GM21717 (cell line): ENCODE data around the gene PPP2R2B.

Source experiments
- ATAC-seq: cut with Tn5 transposase; IDR thresholded peaks from one replicate; pipeline ENCODE4 v1.9.1; 2021; ENCODE audit warnings: mild to moderate bottlenecking, moderate library complexity; ENCODE audit not compliant: unreplicated experiment

Gene PPP2R2B

GRCh38 chr5:146888351-146888978 lies 9.9 kb upstream of the PPP2R2B start:
- ATAC-seq: no peak

DNA sequence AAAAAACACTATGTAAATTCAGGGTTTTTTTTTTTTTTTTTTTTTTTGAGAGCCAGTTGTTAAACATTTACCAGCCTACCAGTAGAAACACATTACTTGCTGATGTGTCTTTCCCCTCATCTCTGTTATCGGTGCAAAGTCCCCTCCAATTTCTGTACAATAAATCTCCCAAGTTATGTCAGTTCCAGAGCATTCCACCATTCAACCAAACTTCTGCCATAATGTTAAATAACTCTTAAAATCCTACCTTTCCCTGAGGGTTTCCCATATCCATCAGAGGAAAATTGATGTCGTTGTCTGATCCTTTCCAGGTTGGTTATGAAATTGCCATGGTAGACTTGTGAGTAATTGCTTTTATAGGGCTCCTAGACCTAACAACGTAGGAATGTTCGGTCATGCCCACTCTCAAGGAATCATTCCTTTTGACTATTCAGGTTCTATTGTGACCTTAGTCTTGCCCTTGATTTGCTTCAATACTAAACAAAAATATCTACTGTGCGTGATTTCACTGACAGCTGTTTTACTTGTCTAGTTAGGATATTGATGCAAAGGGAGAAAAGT lies 5.6 kb upstream of the PPP2R2B start:
- no peak for ATAC-seq

- no peak for ATAC-seq
Measured at GRCh38 chr5:146883511-146883910, 5.0 kb upstream of the PPP2R2B start.

GRCh38 chr5:146880966-146881365 lies 2.4 kb upstream of the PPP2R2B start:
- no peak for ATAC-seq

GRCh38 chr5:146877783-146878475 lies 628 bp downstream of the PPP2R2B start:
- no peak for ATAC-seq

DNA sequence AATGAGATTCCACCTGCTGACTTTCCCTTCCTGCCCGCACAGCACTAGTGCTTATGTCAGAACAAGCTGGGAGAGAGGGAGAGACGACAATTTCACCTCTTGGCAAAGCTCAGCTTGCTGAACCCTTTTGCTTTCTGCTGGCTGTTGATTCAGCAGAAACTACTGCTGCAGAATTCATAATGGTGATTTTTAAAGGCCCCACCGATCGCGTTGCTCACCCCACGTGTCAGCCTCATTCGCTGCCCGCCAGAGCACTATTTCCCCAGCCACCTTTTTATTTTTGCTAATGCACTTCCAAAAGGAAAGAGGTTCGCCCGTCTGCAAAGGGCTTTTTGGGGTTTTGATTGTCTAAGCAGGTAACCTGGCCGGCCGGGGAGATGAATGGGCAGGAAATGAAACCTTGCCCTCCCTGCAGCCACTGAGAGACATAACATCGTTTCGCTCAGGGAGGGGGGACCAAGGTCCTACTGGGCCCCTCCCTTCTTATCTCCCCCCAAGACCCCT lies 1.3 kb downstream of the PPP2R2B start:
- ATAC-seq: no peak

GRCh38 chr5:146873186-146873917 lies 5.2 kb downstream of the PPP2R2B start:
- no peak for ATAC-seq

GRCh38 chr5:146872188-146872587 lies 6.4 kb downstream of the PPP2R2B start:
- no peak for ATAC-seq

- no peak for ATAC-seq
Measured at GRCh38 chr5:146867996-146868708, 10.4 kb downstream of the PPP2R2B start.

DNA sequence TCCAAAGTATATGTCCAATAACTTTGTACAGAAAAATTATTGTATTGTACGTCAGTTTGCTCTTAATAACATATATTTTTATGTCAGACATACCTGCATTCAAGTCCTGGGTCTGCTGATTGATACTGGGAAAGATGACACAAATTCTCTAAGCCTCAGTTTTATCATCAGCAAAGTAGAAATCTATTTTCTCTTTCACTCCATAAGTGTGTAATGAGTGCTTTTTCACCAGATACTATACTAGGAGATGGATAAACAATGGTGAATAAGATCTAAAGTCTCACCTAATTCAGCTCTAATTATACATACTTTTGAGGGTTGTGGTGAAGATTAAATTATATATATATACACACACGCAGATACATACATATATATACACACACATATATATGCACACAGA lies 12.3 kb downstream of the PPP2R2B start:
- no peak for ATAC-seq

GRCh38 chr5:146862641-146863040 lies 15.9 kb downstream of the PPP2R2B start:
- no peak for ATAC-seq

- ATAC-seq: no peak
Measured at GRCh38 chr5:146860213-146860893, 18.2 kb downstream of the PPP2R2B start.

GRCh38 chr5:146852089-146852488 lies 26.5 kb downstream of the PPP2R2B start:
- no peak for ATAC-seq

GRCh38 chr5:146851133-146851532 lies 27.4 kb downstream of the PPP2R2B start:
- no peak for ATAC-seq

GRCh38 chr5:146849694-146850303 lies 28.8 kb downstream of the PPP2R2B start:
- no peak for ATAC-seq

- no peak for ATAC-seq
Measured at GRCh38 chr5:146848133-146848532, 30.4 kb downstream of the PPP2R2B start.

GRCh38 chr5:146840016-146840415 lies 38.5 kb downstream of the PPP2R2B start:
- no peak for ATAC-seq

DNA sequence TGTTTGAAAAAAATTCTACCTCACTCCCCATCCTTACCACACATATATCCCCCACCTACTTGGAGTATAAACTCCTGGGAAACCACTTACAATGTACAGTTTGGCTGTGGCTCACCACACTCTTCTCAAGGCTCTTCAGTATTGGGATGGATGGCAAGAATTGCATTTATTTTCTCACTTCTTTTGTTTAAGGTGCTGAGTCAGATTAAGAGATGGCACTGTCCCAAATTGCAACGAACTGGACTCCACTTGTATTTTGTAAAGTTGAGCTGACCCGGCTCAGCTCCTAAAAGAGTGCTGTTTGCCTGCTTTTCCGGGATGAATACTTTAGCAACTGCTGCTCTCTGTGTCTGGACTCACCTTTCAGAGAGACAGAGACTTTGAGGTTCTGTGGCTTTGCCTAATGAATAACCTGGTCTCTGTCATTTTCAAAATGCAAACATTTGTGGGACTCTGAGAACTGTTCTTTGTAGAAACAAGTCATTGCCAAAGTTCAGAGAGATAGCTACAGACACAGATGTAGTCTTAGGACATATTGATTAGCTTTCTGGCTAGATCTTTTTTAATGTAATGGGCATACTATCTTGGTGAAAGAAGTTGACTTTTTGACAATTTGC lies 42.2 kb downstream of the PPP2R2B start:
- no peak for ATAC-seq

GRCh38 chr5:146832985-146833732 lies 45.4 kb downstream of the PPP2R2B start:
- no peak for ATAC-seq
